GM19043 (cell line): ENCODE measurements around the gene UBL3.
A peak's percentile ranks its signal among the peaks of the same experiment; 100 is the strongest.

Experiments
- ATAC-seq: cut with Tn5 transposase; IDR thresholded peaks from one replicate; pipeline ENCODE4 v1.9.1; 2021; ENCODE audit warnings: low read depth; ENCODE audit not compliant: unreplicated experiment

Gene UBL3, protein sequence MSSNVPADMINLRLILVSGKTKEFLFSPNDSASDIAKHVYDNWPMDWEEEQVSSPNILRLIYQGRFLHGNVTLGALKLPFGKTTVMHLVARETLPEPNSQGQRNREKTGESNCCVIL

DNA sequence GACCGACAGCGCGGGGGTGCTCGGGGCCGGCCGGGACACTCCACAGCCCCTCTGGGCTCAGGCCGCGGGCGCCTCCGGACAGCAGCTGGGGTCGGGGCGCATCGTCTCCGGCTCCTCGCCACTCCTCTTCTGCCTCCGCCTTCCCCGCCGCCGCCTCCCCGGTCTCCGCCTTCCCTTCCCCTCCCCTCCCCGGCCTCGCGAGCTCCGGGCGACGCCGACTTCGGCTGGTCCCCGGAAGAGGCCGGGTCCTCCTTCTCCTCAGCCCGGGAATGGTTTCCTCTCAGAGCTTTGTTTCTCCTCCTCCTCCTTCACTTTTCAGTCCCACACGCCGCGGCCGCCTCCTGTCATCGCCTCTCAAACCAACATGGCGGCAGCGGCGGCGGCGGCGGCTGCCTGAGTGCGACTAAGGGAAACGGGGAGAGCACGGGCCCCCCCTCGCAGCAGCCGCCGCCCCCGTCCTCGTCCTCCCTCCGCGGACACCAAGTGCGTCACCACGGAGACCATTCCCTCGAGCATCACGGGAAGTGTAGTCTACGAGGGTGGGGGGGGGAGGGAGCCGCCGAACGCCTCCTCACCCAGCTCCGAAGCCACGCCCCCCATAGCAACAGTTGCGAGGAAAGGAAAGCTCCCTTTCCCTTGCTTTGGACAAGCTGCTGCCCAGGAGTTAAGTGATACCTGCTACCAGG is at the start of gene UBL3:
UBL3 (minus strand) TSS at position 405 of the 686 bp plus-strand sequence. CDS start 1,079 bp downstream, outside the sequence.
- ATAC-seq, result peak; percentile 82

DNA sequence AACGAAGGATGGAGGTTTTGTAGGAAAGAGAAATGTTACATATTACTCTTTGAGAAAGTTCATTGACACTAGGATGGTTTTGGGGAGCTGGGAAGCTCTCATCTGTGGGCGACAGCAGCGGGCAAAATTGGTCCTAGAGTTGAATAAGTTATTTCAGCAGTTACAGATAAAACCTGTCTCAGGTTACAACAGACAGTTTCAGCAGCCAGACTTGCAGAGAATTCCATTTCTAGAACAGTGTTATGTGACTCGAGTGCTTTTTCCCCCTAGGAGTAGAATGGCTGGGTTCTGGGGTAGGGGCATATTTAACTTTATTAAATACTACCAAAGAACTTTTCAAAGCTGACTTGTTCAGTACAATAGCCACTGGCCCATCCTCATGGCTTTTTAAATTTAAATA is 46.7 kb upstream of the UBL3 start:
- ATAC-seq, result no peak

DNA sequence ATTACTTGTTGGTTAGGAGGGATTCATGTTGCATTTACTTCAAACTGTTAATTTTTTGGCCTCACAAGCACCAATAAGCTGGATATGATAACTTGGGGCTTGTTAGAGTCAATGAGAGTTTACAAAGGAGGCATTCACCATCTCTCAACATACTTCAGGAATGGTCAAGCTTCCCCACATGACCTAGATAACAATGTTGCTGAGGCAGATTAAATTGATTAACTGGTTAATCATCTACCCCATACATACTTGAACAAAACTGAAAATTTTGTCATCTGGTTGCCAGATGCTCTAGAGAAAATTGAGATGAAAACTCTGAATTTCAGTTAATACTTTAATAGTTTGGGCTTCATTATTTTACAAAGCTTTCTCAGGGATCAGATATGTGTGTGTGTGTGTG is 43.0 kb upstream of the UBL3 start:
- ATAC-seq, result no peak

DNA sequence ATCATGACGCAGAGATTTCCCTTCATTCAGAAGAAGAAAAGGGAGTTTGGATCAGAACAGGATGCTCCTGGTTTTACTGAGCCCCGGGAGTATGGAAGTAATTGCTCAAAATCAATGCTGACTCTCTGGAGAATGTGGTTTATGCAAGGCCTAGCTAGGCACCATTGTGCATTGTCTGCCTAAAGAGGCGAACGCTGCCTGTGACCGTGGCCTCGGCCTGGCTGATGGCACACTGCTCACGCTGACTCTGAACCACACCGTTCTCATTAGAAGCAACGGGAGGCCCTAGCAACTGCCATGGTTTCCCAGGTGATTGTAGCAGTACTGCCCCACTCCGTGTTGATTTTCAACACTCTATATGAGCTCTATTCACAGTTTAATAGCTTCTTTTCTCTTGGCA is 41.7 kb upstream of the UBL3 start:
- ATAC-seq, result no peak

DNA sequence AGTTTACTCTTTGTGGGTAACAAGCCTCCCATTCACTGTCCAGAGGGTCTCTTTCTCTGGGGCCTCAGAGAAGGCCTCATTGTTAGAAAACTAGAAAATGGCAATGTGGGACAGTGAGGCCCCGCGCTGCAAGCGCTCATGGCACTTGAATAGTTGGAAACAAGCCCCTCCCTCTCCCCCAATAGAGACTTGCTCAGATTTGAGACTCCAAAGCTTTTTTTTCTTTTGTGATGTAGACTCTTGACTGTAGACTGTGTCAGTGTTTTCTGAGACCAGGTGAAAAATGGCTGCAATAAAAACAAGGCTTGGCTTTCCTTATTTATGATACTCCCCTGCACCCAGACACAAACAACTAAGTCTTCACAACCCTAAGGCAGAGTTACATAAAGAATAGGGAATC is 38.7 kb upstream of the UBL3 start:
- no peak for ATAC-seq

DNA sequence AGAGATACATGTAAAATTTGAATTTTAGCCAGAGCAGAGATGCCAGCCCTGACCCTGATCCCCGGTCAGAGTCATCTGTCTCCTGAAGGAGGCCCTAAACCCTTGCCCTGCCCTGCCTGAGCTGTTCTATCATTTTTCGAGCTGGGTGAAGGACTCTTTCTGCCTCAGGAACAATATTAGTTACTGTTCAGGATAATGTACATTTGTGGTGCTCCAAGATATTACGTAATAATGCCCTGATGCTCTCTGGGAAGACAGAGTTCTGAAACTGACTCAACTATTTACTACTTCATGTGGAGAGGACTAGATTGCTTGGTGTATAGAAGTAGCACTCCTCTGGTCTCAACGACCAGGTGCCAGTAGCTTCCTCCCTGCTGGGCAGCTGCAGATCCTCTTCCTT is 37.9 kb upstream of the UBL3 start:
- ATAC-seq, result no peak

DNA sequence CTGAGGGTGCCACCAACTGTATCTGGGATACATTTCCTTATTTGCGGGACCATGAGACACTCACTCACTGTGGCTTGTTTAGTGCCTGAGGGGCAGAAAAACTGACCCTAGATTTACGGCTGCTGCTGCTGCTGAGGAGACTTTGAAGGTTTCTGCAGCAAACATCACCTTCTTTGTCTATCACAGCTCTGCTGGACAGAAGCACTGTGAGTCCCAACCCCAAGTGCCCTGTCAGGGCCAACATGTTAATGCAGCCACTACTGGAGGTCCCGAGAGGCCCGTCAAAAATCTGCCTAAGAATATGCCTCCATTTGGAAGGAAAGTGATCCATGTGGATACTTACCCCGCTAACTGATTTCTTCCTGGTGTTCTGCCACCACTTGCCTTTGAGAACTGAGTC is 37.3 kb upstream of the UBL3 start:
- no peak for ATAC-seq

DNA sequence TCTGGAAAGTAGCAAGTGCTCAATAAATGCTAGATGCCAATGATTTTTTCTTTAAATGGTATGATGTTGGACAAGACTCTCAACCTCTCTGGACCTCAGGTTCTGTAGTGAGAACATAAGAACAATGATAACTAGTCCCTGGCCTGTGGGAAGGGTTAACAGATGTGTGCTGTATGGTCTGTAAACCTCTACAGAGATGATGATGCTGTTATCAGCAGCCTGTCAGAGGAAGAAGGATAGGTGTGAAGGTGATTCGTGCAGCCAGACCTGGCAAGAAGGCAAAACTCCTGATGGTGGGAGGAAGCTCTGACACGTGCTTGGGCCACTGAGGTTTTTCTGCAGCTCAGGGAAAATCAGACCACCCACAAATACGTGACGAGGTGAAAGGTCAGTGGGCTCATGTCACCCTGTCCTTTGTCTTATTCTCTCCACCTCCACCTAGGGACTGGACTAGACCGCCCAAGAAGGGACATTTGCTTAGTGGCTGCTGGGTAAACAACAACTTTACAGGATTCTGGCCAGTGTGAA is 36.7 kb upstream of the UBL3 start:
- ATAC-seq, result no peak

DNA sequence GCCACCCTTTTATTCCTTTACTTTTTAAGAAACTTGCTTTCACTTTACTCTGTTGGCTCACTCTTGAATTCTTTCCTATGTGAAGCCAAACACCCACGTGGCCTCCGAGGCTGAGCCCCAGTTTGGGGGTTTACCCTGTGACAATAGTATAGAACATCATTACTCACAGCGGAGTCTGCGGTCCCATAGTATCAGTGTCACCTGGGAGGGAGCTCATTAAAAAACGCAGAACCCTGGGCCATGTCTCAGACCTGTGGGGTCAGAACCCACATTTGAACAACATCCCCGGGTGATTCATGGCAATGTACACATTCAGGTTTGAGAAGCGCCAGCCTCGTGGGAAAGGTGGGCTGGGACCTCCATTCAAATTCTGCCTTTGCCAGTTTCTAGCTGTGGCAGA is 36.0 kb upstream of the UBL3 start:
- ATAC-seq, result no peak

DNA sequence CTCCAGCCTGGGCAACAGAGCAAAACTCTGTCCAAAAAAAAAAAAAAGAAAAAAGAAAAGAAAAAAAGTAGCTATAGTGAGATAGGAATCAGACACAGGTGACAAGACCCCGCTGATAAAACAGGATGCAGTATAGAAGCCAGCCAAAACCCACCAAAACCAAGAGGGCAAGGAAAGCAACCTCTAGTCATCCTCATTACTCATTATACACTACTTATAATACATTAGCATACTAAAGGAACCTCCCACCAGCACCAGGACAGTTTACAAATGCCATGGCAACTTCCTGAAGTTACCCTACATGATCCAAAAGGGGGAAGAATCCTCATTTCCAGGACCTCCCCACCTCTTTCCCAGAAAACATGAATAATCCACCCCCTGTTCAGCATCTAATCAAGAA is 35.6 kb upstream of the UBL3 start:
- ATAC-seq, result no peak

DNA sequence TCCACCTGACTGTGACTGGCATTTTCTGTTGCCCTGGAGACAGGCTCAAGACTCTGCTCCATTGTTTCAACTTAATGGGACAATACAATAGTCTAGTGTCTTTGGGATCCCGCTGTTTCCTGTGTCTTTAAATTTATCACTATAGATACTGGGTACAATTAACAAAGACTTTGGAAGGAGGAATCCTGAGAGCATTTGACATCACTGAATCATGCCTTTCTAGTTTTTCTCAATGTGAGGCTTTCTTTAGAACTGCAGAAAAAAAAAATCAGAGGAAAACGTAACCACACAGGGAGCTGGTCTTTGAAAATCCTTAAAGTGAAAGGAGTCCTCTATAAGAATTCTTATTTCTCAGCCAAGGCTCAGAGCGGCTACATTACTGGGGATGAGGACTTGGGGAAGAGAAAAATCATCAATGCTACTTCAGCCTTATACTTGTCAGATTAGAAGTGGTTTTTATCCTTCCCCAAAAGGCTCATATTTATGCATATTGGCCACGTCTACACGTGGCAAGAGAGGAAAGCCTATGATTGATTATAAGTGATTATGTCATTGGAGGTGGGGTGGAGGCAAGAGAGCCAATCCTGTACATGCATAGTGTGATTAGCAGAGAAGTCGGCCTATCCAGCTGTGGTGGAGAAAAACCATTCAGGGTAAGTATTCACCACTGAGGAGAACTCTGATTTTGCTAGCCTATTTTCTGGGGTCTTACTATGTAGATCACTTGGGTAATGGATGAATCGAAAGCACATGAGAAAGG is 34.4 kb upstream of the UBL3 start:
- ATAC-seq, result no peak

DNA sequence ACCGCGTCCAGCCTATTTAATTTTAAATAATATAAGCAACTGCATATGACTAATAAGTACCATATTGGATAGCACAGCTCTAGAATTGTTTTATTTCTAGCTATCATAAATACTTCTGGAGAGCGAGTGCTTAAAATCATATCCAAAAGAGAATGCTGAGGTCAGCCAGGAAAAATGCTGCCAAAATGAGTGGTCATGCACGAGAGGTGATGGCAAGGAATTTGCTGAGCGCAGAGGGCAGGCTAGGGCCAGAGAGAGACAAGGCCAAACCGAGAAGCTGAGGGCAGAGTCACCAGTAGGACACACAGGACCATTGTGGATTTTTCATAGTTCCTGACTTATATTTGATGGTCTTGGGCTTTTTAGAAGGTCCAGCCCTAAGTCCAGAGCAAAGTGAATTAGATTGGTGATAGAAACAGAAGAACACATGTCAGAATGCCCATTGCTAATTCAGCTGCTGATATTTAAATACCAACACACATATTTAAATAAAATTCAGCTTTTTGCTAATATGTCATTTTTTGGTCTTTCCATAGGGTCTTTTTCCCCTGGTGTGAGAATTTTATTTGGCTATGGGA is 33.6 kb upstream of the UBL3 start:
- no peak for ATAC-seq

DNA sequence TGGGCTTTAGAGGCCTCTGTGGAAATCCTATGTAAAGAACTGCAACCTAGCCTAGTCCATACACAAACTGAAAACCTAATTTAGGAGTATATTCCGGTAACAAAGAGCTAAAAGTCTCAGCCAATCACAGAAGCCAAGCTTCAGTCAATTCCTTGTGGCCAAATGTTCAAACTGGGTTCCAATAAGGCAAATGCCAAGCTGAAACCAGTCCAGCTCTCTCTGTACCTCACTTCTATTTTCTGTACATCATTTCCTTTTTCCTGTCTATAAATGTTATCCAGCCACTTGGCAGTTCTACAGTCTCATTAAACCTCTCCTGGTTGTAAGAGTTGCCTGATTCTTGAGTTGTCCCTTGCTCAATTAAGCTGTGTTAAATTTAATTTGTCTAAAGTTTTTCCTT is 31.7 kb upstream of the UBL3 start:
- no peak for ATAC-seq

DNA sequence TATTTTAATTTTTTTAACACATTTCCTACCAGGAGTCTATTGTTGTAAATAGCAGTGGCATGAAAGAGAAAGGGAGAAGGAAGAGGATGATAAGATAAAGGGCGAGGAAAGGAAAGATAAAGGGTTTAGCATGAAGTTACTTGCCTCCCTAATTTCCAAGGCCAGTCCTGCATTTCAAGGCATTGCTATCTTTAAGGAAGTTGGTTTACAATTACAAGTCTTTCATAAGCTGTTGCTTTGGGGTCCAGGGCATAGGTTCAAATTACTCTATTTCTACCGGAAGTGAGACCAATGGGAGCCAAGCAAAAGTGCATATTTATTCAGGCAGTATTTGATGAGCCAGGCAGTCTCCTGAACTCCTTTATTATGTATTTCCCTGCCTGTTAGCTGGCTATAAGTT is 27.7 kb upstream of the UBL3 start:
- no peak for ATAC-seq

DNA sequence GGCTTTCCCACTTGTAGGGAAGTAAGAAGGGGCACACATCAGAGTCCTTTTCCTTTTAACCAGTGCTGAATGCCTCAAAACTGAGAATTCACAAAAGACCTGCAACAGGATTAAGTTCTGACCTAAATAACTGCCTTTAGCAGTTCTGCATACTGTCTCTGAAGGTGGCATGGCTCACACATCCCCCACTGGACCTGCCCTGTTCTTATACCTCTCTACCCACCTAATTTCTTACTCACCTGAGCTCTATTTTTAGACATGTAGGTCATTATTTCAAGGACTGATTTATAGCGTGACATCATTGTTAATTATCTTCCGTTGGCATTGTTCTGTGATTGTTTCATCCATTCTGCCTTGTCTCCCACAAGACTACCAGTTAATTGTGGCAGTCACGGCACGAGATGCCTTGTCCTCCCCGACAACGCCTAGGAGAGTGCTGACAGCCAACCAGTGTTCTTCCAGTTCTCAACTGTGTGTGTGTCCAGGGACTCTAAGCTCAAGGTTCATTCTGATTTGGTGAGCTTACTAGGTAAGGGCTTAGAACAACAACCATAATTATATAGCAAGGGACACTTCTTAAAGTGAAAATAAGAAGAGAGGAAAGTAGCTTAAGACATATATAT is 27.1 kb upstream of the UBL3 start:
- ATAC-seq, result no peak

DNA sequence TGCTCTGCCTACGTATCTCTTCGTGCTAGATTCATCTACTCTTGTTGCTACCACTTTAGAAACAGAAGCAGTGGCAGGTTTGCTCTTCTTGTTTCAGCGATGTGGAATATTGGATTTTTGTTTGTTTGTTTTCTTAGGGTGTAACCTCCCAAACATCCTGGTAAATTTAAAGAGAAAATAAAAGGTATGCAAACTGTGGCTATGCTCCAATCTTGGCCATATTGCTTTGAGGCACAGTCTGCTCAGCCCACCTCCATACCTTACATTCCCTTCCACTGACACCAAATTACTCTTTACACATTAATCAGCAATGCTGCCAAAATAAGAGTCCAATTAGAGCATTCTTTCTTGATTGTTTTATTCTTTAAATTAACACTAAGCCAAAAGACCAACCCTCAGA is 25.2 kb upstream of the UBL3 start:
- no peak for ATAC-seq

DNA sequence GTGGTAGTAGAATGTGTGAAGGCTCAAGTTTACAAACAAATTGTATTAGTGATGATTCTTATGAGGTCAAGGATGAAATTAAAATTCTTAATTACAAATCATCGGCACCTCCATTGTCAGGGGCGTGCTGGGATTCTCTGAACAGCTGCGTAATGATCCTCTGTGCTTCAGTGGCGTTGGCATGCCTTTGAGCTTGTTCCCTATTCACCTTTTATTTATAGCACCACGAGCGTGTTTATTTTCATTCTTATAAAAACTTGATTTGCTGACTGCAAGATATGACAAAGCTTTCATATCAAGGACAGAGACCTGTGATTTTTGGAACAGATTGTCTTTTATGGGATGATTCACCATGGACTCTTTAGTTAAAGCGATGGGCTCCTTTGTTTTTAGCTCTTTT is 18.2 kb upstream of the UBL3 start:
- ATAC-seq, result no peak

DNA sequence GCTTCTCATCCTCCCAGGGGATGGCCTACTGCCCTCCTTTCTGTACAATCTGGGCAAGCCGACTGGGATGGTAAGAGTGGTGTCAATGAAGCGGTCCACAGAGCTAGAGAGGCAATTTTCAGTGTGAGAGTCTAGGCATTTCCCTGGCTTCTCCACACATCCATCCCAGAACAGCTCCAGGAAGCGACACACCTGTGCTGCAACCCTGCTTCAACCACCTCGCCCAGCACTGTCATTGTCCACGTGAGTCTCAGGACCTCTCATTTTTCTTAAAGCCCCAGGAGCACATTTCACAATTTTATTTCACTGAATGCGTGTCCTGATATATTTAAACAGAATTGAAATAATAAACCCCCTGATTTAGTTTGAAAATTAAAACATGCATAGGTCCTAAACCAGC is 15.5 kb upstream of the UBL3 start:
- no peak for ATAC-seq

DNA sequence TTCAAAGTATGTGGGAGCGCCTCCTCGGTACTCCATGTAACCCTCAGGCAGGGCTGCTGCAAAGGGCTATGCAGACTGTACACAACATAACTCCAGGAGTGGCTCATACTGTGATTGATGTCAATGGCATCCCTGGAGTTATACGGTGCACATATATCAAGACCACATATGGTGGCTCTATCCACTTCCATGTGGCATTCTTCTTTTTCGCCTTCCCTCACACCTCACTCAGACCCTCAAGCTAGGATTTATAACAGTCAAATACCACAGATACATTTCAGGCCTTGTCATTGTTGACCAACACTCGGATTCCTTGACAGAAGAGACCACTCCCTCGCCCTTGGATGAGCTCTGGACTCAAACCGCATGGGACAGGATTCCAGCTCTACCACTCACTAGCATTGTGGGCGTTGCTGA is 11.3 kb upstream of the UBL3 start:
- ATAC-seq, result no peak

DNA sequence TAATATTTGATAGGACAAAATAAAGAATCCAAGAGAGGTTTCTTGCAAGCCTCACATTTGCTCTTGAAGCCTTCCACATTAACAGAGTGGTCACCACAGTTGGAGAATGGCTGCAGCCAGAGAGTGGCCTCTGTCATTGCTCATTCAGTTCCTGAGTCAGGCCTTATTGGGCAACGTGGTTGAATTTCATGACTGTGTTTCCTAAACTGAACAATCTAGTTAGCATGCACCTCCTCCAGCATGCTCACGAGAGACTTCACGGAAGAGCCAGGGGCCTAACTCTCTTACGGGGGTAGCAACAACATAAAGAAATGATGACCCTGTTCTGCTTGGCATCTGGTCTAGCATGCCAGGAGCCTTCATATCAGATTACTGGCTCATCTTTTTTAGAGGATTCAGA is 9.6 kb upstream of the UBL3 start:
- ATAC-seq, result no peak

DNA sequence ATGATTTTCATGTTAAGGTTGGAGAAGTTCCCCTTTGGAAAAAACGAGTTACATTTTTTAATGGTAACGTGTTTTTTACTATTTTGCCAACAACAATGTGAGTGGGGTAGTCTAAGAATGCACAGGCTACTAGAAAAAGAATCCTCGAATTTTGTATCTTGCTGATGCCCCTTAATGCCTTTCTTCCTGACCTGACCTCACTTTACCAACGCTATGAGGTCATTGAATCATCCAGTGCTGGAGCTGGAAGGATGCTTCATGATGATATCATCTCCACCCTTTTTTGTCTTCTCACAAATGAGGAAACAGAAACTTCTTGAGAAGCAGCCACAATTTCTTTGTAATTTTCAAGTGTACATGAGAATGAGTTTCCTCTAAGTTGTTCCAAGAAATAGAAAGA is 8.2 kb upstream of the UBL3 start:
- no peak for ATAC-seq
